ENCODE data around the gene FOXG1.

The FOXG1 gene

GRCh38 chr14:28765831-28766468, 637 bp upstream of the FOXG1 start:
- Histone ChIP-seq H3K4me3 (ENCODE audit: low read depth, low read length, poor library complexity, severe bottlenecking) (no peak overlapping the region), H3K9ac (ENCODE audit: low read length) (no peak overlapping the region)

GRCh38 chr14:28767030-28767852, 654 bp downstream of the FOXG1 start:
- TF ChIP-seq CTCF (IDR thresholded peaks at IDR 0.05; ENCODE audit: low read length) (no peak), EZH2 (IDR thresholded peaks at IDR 0.05; ENCODE audit: borderline replicate concordance, low read length) (no peak)
- no peaks in the 10 kb centered on the region for H4K20me1 ChIP-seq (ENCODE audit: insufficient read depth, low read length)
- no peak overlapping the region for H3K9ac ChIP-seq (ENCODE audit: low read length)
- no peak overlapping the region for H2AFZ ChIP-seq (ENCODE audit: low read length)
- no peaks in the 10 kb centered on the region for H3K4me1 ChIP-seq (ENCODE audit: insufficient read depth, low read length, severe bottlenecking)
- no peaks in the 10 kb centered on the region for H3K36me3 ChIP-seq (ENCODE audit: insufficient read depth, low read length)
- no peaks in the 10 kb centered on the region for H3F3A ChIP-seq (ENCODE audit: insufficient read depth, low read length)
- H3K9me2 ChIP-seq (ENCODE audit: low read depth, low read length), result no peaks in the 10 kb centered on the region
- H3K27me3 ChIP-seq (ENCODE audit: insufficient read depth, low read length), result no peaks in the 10 kb centered on the region
- H3K79me2 ChIP-seq (ENCODE audit: insufficient read depth, low read length), result no peaks in the 10 kb centered on the region
- H3K4me3 ChIP-seq (ENCODE audit: low read depth, low read length, poor library complexity, severe bottlenecking), result no peak overlapping the region
- H3K27ac ChIP-seq (ENCODE audit: low read depth, low read length, poor library complexity, severe bottlenecking), result no peak overlapping the region
- no peak overlapping the region for H3K4me2 ChIP-seq (ENCODE audit: low read length)
- H3K9me3 ChIP-seq (ENCODE audit: low read length), result no peaks in the 10 kb centered on the region

More at GRCh38 chr14:28765831-28766468, 637 bp upstream of the FOXG1 start:
- Histone ChIP-seq H3K36me3 (ENCODE audit: insufficient read depth, low read length) (no peaks in the 10 kb centered on the region), H3K4me2 (ENCODE audit: low read length) (no peak overlapping the region), H3K79me2 (ENCODE audit: insufficient read depth, low read length) (no peaks in the 10 kb centered on the region), H3K9me2 (ENCODE audit: low read depth, low read length) (no peaks in the 10 kb centered on the region), H3F3A (ENCODE audit: insufficient read depth, low read length) (no peaks in the 10 kb centered on the region), H2AFZ (ENCODE audit: low read length) (no peak overlapping the region), H3K4me1 (ENCODE audit: insufficient read depth, low read length, severe bottlenecking) (no peaks in the 10 kb centered on the region), H3K27me3 (ENCODE audit: insufficient read depth, low read length) (no peaks in the 10 kb centered on the region), H4K20me1 (ENCODE audit: insufficient read depth, low read length) (no peaks in the 10 kb centered on the region), H3K9me3 (ENCODE audit: low read length) (no peaks in the 10 kb centered on the region), H3K27ac (ENCODE audit: low read depth, low read length, poor library complexity, severe bottlenecking) (no peak overlapping the region)
- TF ChIP-seq EZH2 (IDR thresholded peaks at IDR 0.05; ENCODE audit: borderline replicate concordance, low read length) (no peak), CTCF (IDR thresholded peaks at IDR 0.05; ENCODE audit: low read length) (no peak)

GRCh38 chr14:28767853-28768741, 1.5 kb downstream of the FOXG1 start:
- Histone ChIP-seq H3K4me3 (ENCODE audit: low read depth, low read length, poor library complexity, severe bottlenecking) (no peak overlapping the region), H3K27me3 (ENCODE audit: insufficient read depth, low read length) (no peaks in the 10 kb centered on the region), H3K4me1 (ENCODE audit: insufficient read depth, low read length, severe bottlenecking) (no peaks in the 10 kb centered on the region), H3K27ac (ENCODE audit: low read depth, low read length, poor library complexity, severe bottlenecking) (no peak overlapping the region), H3F3A (ENCODE audit: insufficient read depth, low read length) (no peaks in the 10 kb centered on the region), H3K9ac (ENCODE audit: low read length) (no peak overlapping the region), H3K4me2 (ENCODE audit: low read length) (no peak overlapping the region), H3K9me2 (ENCODE audit: low read depth, low read length) (no peaks in the 10 kb centered on the region), H3K9me3 (ENCODE audit: low read length) (no peaks in the 10 kb centered on the region), H2AFZ (ENCODE audit: low read length) (no peak overlapping the region), H3K36me3 (ENCODE audit: insufficient read depth, low read length) (no peaks in the 10 kb centered on the region), H3K79me2 (ENCODE audit: insufficient read depth, low read length) (no peaks in the 10 kb centered on the region), H4K20me1 (ENCODE audit: insufficient read depth, low read length) (no peaks in the 10 kb centered on the region)
- TF ChIP-seq CTCF (IDR thresholded peaks at IDR 0.05; ENCODE audit: low read length) (no peak), EZH2 (IDR thresholded peaks at IDR 0.05; ENCODE audit: borderline replicate concordance, low read length) (no peak)

Measured in OCI-LY1 (cell line).